ENCODE measurements around the gene CECR2. TPM values are rescaled to one million over a fixed set of nuclear protein-coding genes. Genes with fewer than 3 reads are reported as not detected.

Gene CECR2
- total and polyA plus RNA-seq, 2 of the 8 experiments (the other 6 are each of a cell fraction or from before 2014, with no cell fraction given): 18.3 to 123 TPM

GRCh38 chr22:17513612-17514011, 144.4 kb downstream of the CECR2 start:
- H3K9ac ChIP-seq (replicated peaks in 1 of 4; ENCODE audit: extremely low read depth in 1 of 4, low read depth in 3 of 4, low read length in 3 of 4): no peak overlapping the region
- no peak overlapping the region for H3K56ac ChIP-seq (replicated peaks; ENCODE audit: insufficient read length, low read depth, low read length)
- no peak overlapping the region for H3K27ac ChIP-seq (ENCODE audit: low read depth, low read length)
- H4K91ac ChIP-seq (replicated peaks; ENCODE audit: insufficient read length, low read length): no peak overlapping the region
- no peak for DNase-seq (ENCODE audit: low read depth in 1 of 2, low spot score in 2 of 2)
- no peak overlapping the region for H3K4me3 ChIP-seq (ENCODE audit: extremely low read depth in 1 of 4, insufficient read depth in 2 of 4, low read depth in 3 of 4, low read length in 4 of 4)
- H2BK12ac ChIP-seq (ENCODE audit: low read depth, low read length): no peak overlapping the region
- no peak overlapping the region for H3K4ac ChIP-seq (replicated peaks; ENCODE audit: insufficient read length, low read depth, low read length)
- H3K9me3 ChIP-seq (ENCODE audit: insufficient read depth in 2 of 2, low read depth in 1 of 2, low read length in 1 of 2): no peaks in the 10 kb centered on the region
- H3K27me3 ChIP-seq (replicated peaks in 1 of 4; ENCODE audit: control insufficient read depth in 3 of 4, extremely low read depth in 1 of 4, insufficient read depth in 3 of 4, low read length in 3 of 4): no peaks in the 10 kb centered on the region
- no peak overlapping the region for H4K8ac ChIP-seq (ENCODE audit: extremely low read depth, insufficient read depth, low read length)
- no peak overlapping the region for H3K14ac ChIP-seq (ENCODE audit: insufficient read length)
- H3K79me2 ChIP-seq (ENCODE audit: control insufficient read depth in 1 of 2, insufficient read depth in 2 of 2, low read length in 2 of 2): peaks cover 2 to 3% of the 10 kb centered on the region in 2 experiments; a peak in 1 of 4 replicates
- H3K4me2 ChIP-seq (ENCODE audit: insufficient read depth in 1 of 2, low read depth in 2 of 2, low read length in 2 of 2): no peak overlapping the region
- ChIA-PET POLR2A (ENCODE audit: partially characterized antibody) (no interaction called here), CTCF (ENCODE audit: partially characterized antibody) (interaction anchor here (0.8 to 1.1 kb wide), 3 partner anchors 10 to 78 kb away, joined by 3 read pairs; no protein-coding TSS in a partner anchor)
- no peak overlapping the region for H2BK120ac ChIP-seq (replicated peaks; ENCODE audit: low read depth, low read length)
- H3K79me1 ChIP-seq (ENCODE audit: low read depth, low read length): peaks cover 5% of the 10 kb centered on the region; the same call in 1 of the 2 replicates
- H3K23ac ChIP-seq (ENCODE audit: insufficient read length): no peak overlapping the region
- H3K36me3 ChIP-seq (ENCODE audit: control insufficient read depth in 2 of 4, insufficient read depth in 4 of 4, low read length in 3 of 4): peaks cover 4 to 41% (median 19%) of the 10 kb centered on the region in 4 experiments; a peak in 7 of 8 replicates
- FAIRE-seq: no peak
- no peak overlapping the region for H4K5ac ChIP-seq (ENCODE audit: insufficient read length, low read depth, low read length)
- H3K23me2 ChIP-seq (ENCODE audit: low read depth, low read length): no peaks in the 10 kb centered on the region
- 80% methylated on average over 2 of the region's 2 CpGs; no CpG with 5 or more reads in 1 of the 2 experiments for WGBS, 2 experiments (ENCODE audit: extremely low coverage in 1 of 2, insufficient coverage in 1 of 2, insufficient read length in 1 of 2, insufficient replicate concordance in 2 of 2, low coverage in 1 of 2, low lambda C conversion rate in 2 of 2, missing lambda C conversion rate in 1 of 2)
- H2BK15ac ChIP-seq (ENCODE audit: low read length): no peak overlapping the region
- H4K20me1 ChIP-seq (replicated peaks in 1 of 2; ENCODE audit: control insufficient read depth in 1 of 2, insufficient read depth in 2 of 2, low read length in 2 of 2): peaks cover 0 to 2% of the 10 kb centered on the region in 2 experiments
- H3K18ac ChIP-seq (ENCODE audit: extremely low read depth, low read length): no peak overlapping the region
- H2AFZ ChIP-seq (ENCODE audit: low read length): no peak overlapping the region
- no peak overlapping the region for H2AK5ac ChIP-seq (ENCODE audit: low read depth, low read length)
- no peak overlapping the region for H2BK5ac ChIP-seq (ENCODE audit: low read depth, low read length)
- no peaks in the 10 kb centered on the region for H3K4me1 ChIP-seq (replicated peaks in 1 of 4; ENCODE audit: control insufficient read depth in 3 of 4, insufficient read depth in 4 of 4, low read length in 3 of 4)
- H2BK20ac ChIP-seq (ENCODE audit: low read length): no peak overlapping the region
- TF ChIP-seq KDM5A (IDR thresholded peaks at IDR 0.05; ENCODE audit: low read length) (no peak), CBX5 (IDR thresholded peaks at IDR 0.05; ENCODE audit: low read depth, low read length) (no peak)
